Heart left ventricle (tissue), 16 donors: ENCODE results near the gene SVBP. TPM values are rescaled to one million over a fixed set of nuclear protein-coding genes. Genes with fewer than 3 reads are reported as not detected.

ENCODE experiments used
- ATAC-seq, 4 donors: fragments of 200-7000 bp; cut with Tn5 transposase; one replicate each; pipeline ENCODE4 v1.9.1; 2020 to 2022; ENCODE audit warnings: moderate library complexity in 4 of 4, mild to moderate bottlenecking in 3 of 4, moderate number of reproducible peaks in 1 of 4
- DNase-seq, 5 donors: peaks; one replicate each; pipeline ENCODE4 v3.0.0-alpha.2; 2020
- H3K27ac ChIP-seq, 12 donors: fragments of 200-600 bp; sonication (generic) in 4 of 12; one replicate each; pipeline versions ENCODE4 v1.5.0 to v1.8.0; 2016 to 2022; ENCODE audit warnings: mild to moderate bottlenecking in 2 of 12
- H3K27me3 ChIP-seq, 9 donors: fragments of 200-600 bp; sonication (generic) in 2 of 9; one replicate each; pipeline versions ENCODE4 v1.5.1 to v1.8.0; 2016 to 2022; ENCODE audit warnings: mild to moderate bottlenecking in 3 of 9
- H3K36me3 ChIP-seq, 9 donors: fragments of 200-600 bp; sonication (generic) in 2 of 9; one replicate each; pipeline versions ENCODE4 v1.5.0 to v1.8.0; 2018 to 2022; ENCODE audit warnings: mild to moderate bottlenecking in 2 of 9
- H3K4me1 ChIP-seq, 12 donors: fragments of 200-600 bp; sonication (generic) in 4 of 12; one replicate each; pipeline versions ENCODE4 v1.5.0 to v1.8.0; 2016 to 2022; ENCODE audit warnings: mild to moderate bottlenecking in 3 of 12
- H3K4me3 ChIP-seq, 12 donors: fragments of 200-600 bp; sonication (generic) in 4 of 12; one replicate each; pipeline versions ENCODE4 v1.5.0 to v1.8.0; 2017 to 2022; ENCODE audit warnings: mild to moderate bottlenecking in 9 of 12, moderate library complexity in 4 of 12
- H3K9me3 ChIP-seq, 12 donors: fragments of 200-600 bp; sonication (generic) in 4 of 12; one replicate each; pipeline versions ENCODE4 v1.5.0 to v1.8.0; 2016 to 2022; ENCODE audit warnings: mild to moderate bottlenecking in 1 of 12
- POLR2A ChIP-seq, 2 donors: fragments of 450-650 bp; IDR thresholded peaks; one replicate each; pipeline ENCODE4 v1.6.1; 2017; ENCODE audit warnings: antibody characterized with exemption in 2 of 2, mild to moderate bottlenecking in 2 of 2, moderate library complexity in 2 of 2
- WGBS, 4 donors: extraction: QIAGEN DNeasy Blood & Tissue Kit in 2 of 4; methylation state at CpG; one replicate each; pipeline versions ENCODE4 v1.1.5 to v1.1.7; 2013 to 2018; 5-methylcytosine and 5-hydroxymethylcytosine counted together
- intact Hi-C, 10 donors: fragments of 100-400 bp; cut with DNase I; formaldehyde crosslinking; loops; one replicate each; pipeline versions ENCODE4 v1.11.1 to v1.14.2; 2022
- polyA plus RNA-seq, 2 donors: library from polyadenylated mRNA; stranded (reverse); fragments of 200-250 nt; gene quantifications; one replicate each; pipeline ENCODE4 v1.2.3, GENCODE V29; 2013
- total RNA-seq, 9 donors: library from RNA; depleted of rRNA in 2 of 9; stranded (reverse); fragments of >200 nt in 2 of 9; fragmentation: NEBNext Ultra II Directional in 3 of 9; extraction: Animal tissue kit (Norgen Biotek cat#: 25700) in 3 of 9; gene quantifications; one replicate each; pipeline versions ENCODE4 v1.1.0 to v1.2.4, GENCODE V29; 2016 to 2023
- TF ChIP-seq, protein P1 (sequence below), 12 donors: fragments of 200-600 bp; sonication (generic) in 4 of 12; IDR thresholded peaks; one replicate each; pipeline versions ENCODE4 v1.5.0 to v1.8.0; 2018 to 2022; ENCODE audit warnings: antibody characterized with exemption in 12 of 12, mild to moderate bottlenecking in 5 of 12
- donor health status: ischemic (EF 13 %, LVEDD 7.1; RV severe dilation, severe dysfunction).
- donor health status: healthy with polysubstance abuse.
- donor health status: DM: no; HTN: yes; CAD: no.
- donor health status: DM: no; HTN: no; CAD: no.
- donor health status: ischemic (EF 25% LVEDD 6.9; RV normal size, moderate dysfunction).
- donor health status: ischemic (EF 25% LVEDD 5.7; RV mildly dilated, moderate dysfunction).
- donor health status: healthy.
- donor health status: DM: yes; HTN: yes; CAD: no.
- donor health status: ischemic (EF 35%, LVEDD 5.7; RV mildly dilated, moderate dysfunction).
- donor health status: nonischemic (EF 11% LVEDD 7.7; RV severe dilation, severe dysfunction).
- donor health status: DM: yes; HTN: yes; CAD: no.
- donor health status: PGD.
- donor health status: ischemic (EF 29% LVEDD 5.4; RV normal size, mild dysfunction).
- donor health status: nonischemic (EF 23%, LVEDD 6.1; RV moderate dilation, normal function).

Gene SVBP
- total and polyA plus RNA-seq, 11 donors, result 11.5 to 33.5 (median 16.5) TPM

- Histone ChIP-seq H3K36me3 (peaks cover 0 to 69% (median 59%) of the 10 kb centered on the region in 9 donors), H3K4me1 (peaks cover 0 to 19% (median 0%) of the 10 kb centered on the region in 12 donors), H3K27ac (no peak overlapping the region), H3K27me3 (no peaks in the 10 kb centered on the region), H3K9me3 (no peaks in the 10 kb centered on the region), H3K4me3 (no peak overlapping the region)
- 81 to 92% (median 86%) methylated on average over 5 of the region's 5 CpGs for WGBS, 4 donors
- no peak for TF ChIP-seq POLR2A (IDR thresholded peaks at IDR 0.05)
- TF ChIP-seq, protein P1, sequence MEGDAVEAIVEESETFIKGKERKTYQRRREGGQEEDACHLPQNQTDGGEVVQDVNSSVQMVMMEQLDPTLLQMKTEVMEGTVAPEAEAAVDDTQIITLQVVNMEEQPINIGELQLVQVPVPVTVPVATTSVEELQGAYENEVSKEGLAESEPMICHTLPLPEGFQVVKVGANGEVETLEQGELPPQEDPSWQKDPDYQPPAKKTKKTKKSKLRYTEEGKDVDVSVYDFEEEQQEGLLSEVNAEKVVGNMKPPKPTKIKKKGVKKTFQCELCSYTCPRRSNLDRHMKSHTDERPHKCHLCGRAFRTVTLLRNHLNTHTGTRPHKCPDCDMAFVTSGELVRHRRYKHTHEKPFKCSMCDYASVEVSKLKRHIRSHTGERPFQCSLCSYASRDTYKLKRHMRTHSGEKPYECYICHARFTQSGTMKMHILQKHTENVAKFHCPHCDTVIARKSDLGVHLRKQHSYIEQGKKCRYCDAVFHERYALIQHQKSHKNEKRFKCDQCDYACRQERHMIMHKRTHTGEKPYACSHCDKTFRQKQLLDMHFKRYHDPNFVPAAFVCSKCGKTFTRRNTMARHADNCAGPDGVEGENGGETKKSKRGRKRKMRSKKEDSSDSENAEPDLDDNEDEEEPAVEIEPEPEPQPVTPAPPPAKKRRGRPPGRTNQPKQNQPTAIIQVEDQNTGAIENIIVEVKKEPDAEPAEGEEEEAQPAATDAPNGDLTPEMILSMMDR (IDR thresholded peaks at IDR 0.05), result no peak
- ATAC-seq (no peak), DNase-seq (no peak)
- intact Hi-C loops, result loop anchor here in 7 of 10 donors (5.0 to 10.0 kb wide), 6 partner anchors 80 to 300 kb away; no protein-coding TSS in a partner anchor
Observed at GRCh38 chr1:42774928-42775526, 42.2 kb downstream of the SVBP start.

GRCh38 chr1:42773420-42773819 is 43.8 kb downstream of the SVBP start:
- ATAC-seq (no peak), DNase-seq (no peak)
- TF ChIP-seq, protein P1 (IDR thresholded peaks at IDR 0.05), result no peak
- TF ChIP-seq POLR2A (IDR thresholded peaks at IDR 0.05), result no peak
- Histone ChIP-seq H3K36me3 (peaks cover 0 to 57% (median 51%) of the 10 kb centered on the region in 9 donors), H3K4me3 (no peak overlapping the region), H3K27me3 (no peaks in the 10 kb centered on the region), H3K27ac (no peak overlapping the region), H3K9me3 (no peaks in the 10 kb centered on the region), H3K4me1 (peaks cover 0 to 23% (median 10%) of the 10 kb centered on the region in 12 donors)
- intact Hi-C loops, result loop anchor here in 2 of 10 donors (10.0 kb wide), 4 partner anchors 81 to 301 kb away; no protein-coding TSS in a partner anchor
- 47 to 75% (median 48%) methylated on average over 2 of the region's 2 CpGs for WGBS, 4 donors

GRCh38 chr1:42769811-42770210 is 47.4 kb downstream of the SVBP start:
- Histone ChIP-seq H3K27ac (no peak overlapping the region), H3K27me3 (no peaks in the 10 kb centered on the region), H3K9me3 (no peaks in the 10 kb centered on the region), H3K4me1 (peaks cover 3 to 44% (median 23%) of the 10 kb centered on the region in 12 donors), H3K4me3 (no peak overlapping the region), H3K36me3 (peaks cover 0 to 24% (median 15%) of the 10 kb centered on the region in 9 donors)
- intact Hi-C loops, result loop anchor here in 9 of 10 donors (5.0 to 10.0 kb wide), 12 partner anchors 47 to 435 kb away; partner anchors contain the start of genes YBX1 (in 6 of the 9), ERMAP (in 1 of the 9), FOXJ3 (in 1 of the 9) and SVBP (in 1 of the 9)
- TF ChIP-seq, protein P1 (IDR thresholded peaks at IDR 0.05), result no peak
- TF ChIP-seq POLR2A (IDR thresholded peaks at IDR 0.05), result no peak
- 82 to 90% (median 88%) methylated on average over 3 of the region's 3 CpGs for WGBS, 4 donors
- DNase-seq (no peak), ATAC-seq (no peak)

DNA sequence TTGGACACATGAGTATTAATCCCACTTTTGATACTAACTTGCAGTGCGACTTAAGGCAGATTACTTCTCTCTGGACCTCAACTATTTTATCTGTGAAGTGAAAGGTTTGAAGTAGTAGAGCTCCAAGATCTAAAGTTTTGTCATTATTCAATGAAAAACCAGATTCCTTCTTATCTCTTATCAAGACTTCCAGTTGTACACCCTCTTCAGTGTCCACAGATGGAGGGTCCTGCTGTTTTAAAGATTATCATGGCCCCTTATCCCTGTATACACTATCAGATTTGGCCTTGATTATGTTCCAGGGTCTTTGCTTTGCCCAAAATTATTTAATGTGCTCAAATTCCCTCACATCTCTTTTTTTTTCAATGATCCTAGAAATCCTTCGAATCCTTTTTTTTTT is 49.0 kb downstream of the SVBP start:
- Histone ChIP-seq H3K4me1 (peaks cover 3 to 50% (median 30%) of the 10 kb centered on the region in 12 donors), H3K27ac (no peak overlapping the region), H3K36me3 (peaks cover 0 to 8% (median 0%) of the 10 kb centered on the region in 9 donors), H3K27me3 (no peaks in the 10 kb centered on the region), H3K4me3 (peak overlapping the region in 10 of 12 donors; percentile 82 to 98 (median 95)), H3K9me3 (no peaks in the 10 kb centered on the region)
- no peak for ATAC-seq
- TF ChIP-seq, protein P1 (IDR thresholded peaks at IDR 0.05), result no peak
- TF ChIP-seq POLR2A (IDR thresholded peaks at IDR 0.05), result no peak
- no peak for DNase-seq
- 72 to 80% (median 75%) methylated on average over 2 of the region's 2 CpGs for WGBS, 4 donors
- intact Hi-C loops, result loop anchor here in 7 of 10 donors (5.0 to 10.0 kb wide), 8 partner anchors 49 to 433 kb away; partner anchors contain the start of genes YBX1 (in 6 of the 7), ERMAP (in 1 of the 7), FOXJ3 (in 1 of the 7) and SVBP (in 1 of the 7)
